NT2/D1 (cell line): ENCODE data around the gene THBD.

Experiments used
- DNase-seq: peaks from one replicate; pipeline ENCODE4 v3.0.0-alpha.2; 2011; ENCODE audit warnings: low read depth, low spot score
- H3K27me3 ChIP-seq: 2 replicates; pipeline ENCODE4 v1.6.0; 2011; ENCODE audit warnings: mild to moderate bottlenecking; ENCODE audit not compliant: insufficient read length, insufficient read depth
- H3K36me3 ChIP-seq: 2 replicates; pipeline ENCODE4 v1.6.1; 2011; ENCODE audit warnings: mild to moderate bottlenecking, low read length, mixed read lengths; ENCODE audit not compliant: insufficient read depth, insufficient read length
- H3K4me1 ChIP-seq: 2 replicates; pipeline ENCODE4 v1.5.1; 2011; ENCODE audit not compliant: insufficient read depth, insufficient read length
- H3K4me3 ChIP-seq: 2 replicates; pipeline ENCODE4 v1.5.1; 2011; ENCODE audit warnings: low read depth; ENCODE audit not compliant: insufficient read length
- H3K9ac ChIP-seq: 2 replicates; pipeline ENCODE4 v1.6.0; 2011; ENCODE audit warnings: low read depth; ENCODE audit not compliant: insufficient read length
- H3K9me3 ChIP-seq: 2 replicates; pipeline ENCODE4 v1.5.1; 2011; ENCODE audit warnings: mild to moderate bottlenecking, low read length; ENCODE audit not compliant: insufficient read depth
- SUZ12 ChIP-seq: IDR thresholded peaks from 2 replicates; pipeline ENCODE4 v1.6.1; 2011; ENCODE audit not compliant: insufficient read length, insufficient read depth; ENCODE audit errors: extremely low read depth
- YY1 ChIP-seq: IDR thresholded peaks from 2 replicates; pipeline ENCODE4 v1.6.1; 2011; ENCODE audit not compliant: insufficient read length, insufficient read depth
- ZNF274 ChIP-seq: IDR thresholded peaks from 2 replicates; pipeline ENCODE4 v1.6.1; 2011; ENCODE audit warnings: mild to moderate bottlenecking, low read depth, low read length

The THBD gene

DNA sequence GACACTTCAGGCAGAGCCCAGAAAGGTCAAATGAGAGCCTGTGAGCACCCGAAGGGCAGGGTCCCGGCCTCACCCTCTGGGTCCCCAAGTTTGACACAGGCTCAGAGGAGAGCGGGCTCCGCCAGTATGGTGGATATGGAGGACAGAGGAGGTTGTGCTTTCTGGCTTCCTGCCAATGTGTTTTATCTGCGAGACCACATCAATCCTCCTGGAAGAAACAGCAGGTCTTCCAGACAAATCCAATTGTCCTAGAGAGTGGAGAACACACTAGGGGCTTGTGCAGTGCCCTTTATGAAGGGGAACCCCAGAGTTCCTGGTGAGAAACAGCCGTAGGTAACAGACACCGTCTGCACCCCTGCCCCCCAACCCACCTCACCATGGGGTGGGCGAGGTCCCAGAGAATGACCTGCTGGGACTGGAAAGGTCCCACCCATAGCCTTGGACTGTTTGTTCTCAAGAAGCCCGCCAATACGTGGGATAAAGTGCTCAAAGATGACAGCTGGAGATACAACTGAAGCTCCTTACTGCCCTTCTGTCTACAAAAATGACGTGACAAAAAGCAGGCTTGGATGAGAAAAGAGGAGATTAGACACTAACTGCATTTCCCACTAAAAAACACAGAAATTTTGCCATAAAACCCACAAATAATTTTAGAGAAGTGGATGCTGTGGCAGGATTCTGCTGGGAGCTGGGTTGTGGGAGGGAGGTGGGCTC lies 38.3 kb downstream of the THBD start:
- no peaks in the 10 kb centered on the region for H3K4me1 ChIP-seq
- H3K4me3 ChIP-seq: no peak overlapping the region
- TF ChIP-seq YY1 (no peak), SUZ12 (no peak), ZNF274 (no peak)
- no peaks in the 10 kb centered on the region for H3K27me3 ChIP-seq
- no peaks in the 10 kb centered on the region; the same call in 1 of the 2 replicates for H3K9me3 ChIP-seq
- H3K36me3 ChIP-seq: no peaks in the 10 kb centered on the region
- no peak overlapping the region for H3K9ac ChIP-seq
- DNase-seq: no peak

DNA sequence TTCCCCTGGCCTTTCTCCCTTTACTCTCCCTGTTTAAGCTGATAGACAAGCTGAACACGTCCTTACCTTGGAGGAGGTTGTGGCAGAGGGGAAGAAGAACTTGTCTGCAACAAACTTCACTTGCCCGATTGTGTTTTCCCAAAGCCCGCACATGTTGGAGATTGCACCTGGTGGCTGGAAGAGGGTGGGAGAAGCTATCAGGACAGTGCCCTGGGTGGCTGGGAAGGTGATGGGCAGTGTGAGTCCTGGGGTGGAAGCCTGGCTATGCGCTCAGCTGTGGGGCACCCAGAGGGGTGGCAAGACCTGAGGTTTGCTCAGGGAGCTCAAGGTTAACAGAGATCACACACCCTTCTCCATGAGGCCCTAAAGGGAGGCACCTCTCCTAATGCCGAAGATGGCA lies 39.4 kb downstream of the THBD start:
- H3K4me3 ChIP-seq: no peak overlapping the region
- DNase-seq: no peak
- no peak overlapping the region for H3K9ac ChIP-seq
- H3K27me3 ChIP-seq: no peaks in the 10 kb centered on the region
- no peak for TF ChIP-seq SUZ12
- no peak for TF ChIP-seq ZNF274
- TF ChIP-seq YY1: no peak
- H3K36me3 ChIP-seq: no peaks in the 10 kb centered on the region
- no peaks in the 10 kb centered on the region for H3K4me1 ChIP-seq
- H3K9me3 ChIP-seq: no peaks in the 10 kb centered on the region; the same call in 1 of the 2 replicates

DNA sequence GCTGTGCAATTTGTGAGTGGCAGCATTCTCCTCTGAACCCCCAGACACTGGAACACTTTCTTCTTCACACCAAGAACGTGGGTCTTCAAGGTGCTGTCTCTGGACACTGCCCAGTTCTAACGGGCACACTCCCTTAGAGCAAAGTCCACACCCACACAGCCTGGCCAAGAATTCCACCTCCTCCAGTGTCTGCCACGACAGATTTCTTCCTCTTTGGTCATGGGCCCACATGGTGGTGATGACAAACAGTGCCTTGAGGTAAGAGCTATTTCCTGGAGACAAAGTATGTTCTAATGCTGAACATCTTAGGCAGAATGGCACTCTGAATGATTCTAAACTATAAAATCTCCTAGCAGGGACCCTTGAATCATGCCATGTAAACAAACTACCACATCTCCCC lies 39.8 kb downstream of the THBD start:
- Histone ChIP-seq H3K27me3 (no peaks in the 10 kb centered on the region), H3K4me1 (no peaks in the 10 kb centered on the region), H3K9me3 (no peaks in the 10 kb centered on the region), H3K4me3 (no peak overlapping the region), H3K9ac (no peak overlapping the region), H3K36me3 (no peaks in the 10 kb centered on the region)
- TF ChIP-seq YY1 (no peak), SUZ12 (no peak), ZNF274 (no peak)
- no peak for DNase-seq

GRCh38 chr20:23008667-23009066 lies 40.8 kb downstream of the THBD start:
- no peaks in the 10 kb centered on the region for H3K27me3 ChIP-seq
- no peaks in the 10 kb centered on the region for H3K9me3 ChIP-seq
- TF ChIP-seq ZNF274 (no peak), SUZ12 (no peak), YY1 (no peak)
- H3K9ac ChIP-seq: no peak overlapping the region
- H3K4me3 ChIP-seq: no peak overlapping the region
- no peak for DNase-seq
- H3K36me3 ChIP-seq: no peaks in the 10 kb centered on the region
- H3K4me1 ChIP-seq: no peaks in the 10 kb centered on the region

DNA sequence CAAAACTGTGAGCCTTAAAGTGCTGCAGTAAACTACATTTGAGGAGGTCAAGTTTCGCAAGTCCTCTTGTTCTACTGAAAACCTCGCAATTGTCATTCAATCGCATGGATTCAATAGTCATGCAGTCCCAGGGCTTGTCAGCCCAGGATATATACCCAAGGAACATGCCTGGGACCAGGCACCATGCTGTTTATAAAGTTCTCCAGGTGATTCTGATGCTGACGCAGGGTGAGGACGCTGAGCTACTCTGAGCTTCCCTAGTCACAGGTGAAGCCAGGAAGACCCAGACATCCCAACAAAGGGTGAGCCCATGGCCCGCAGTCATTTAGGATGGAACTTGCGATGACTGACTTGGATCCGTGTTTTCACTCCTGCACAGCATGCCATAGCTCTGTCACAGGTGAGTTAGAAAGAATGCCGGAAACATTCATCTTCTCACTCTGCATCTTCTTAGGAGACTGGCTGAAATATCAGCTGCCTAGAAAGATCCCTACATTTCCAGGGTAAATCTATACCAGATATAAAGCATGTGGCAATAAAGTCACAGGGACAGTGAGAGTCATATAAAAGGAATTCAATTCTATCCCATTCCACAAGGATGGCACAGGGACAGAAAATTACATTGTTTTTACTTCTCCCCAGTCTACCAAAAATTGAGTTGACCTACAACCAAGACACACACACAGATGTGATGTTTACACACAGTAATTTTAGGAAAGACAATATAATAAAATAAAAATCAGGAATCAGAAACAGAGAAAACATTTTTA lies 41.4 kb downstream of the THBD start:
- Histone ChIP-seq H3K9ac (no peak overlapping the region), H3K4me1 (no peaks in the 10 kb centered on the region), H3K4me3 (no peak overlapping the region), H3K36me3 (no peaks in the 10 kb centered on the region), H3K27me3 (no peaks in the 10 kb centered on the region), H3K9me3 (no peaks in the 10 kb centered on the region)
- DNase-seq: no peak
- TF ChIP-seq SUZ12: no peak
- TF ChIP-seq YY1: no peak
- TF ChIP-seq ZNF274: no peak

DNA sequence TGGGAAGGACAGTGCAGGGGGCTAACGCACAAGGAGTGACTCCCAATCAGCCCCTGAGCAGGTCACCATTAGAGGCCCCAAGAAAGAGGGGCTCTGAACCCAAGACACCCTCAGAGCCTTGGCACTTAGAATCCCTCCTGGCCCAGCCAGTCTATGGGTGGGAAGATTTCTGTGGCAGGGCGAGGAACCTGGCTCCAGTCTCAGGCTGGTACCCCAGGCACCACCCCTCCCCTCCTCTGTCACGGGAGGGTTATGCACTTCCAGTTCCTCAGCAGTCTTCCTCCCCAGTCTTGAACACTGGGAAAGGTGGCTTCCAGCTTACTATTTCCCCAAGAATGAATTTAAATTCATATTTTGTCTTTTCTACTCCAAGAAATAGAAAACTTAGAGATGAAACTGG lies 42.0 kb downstream of the THBD start:
- Histone ChIP-seq H3K4me3 (no peak overlapping the region), H3K9ac (no peak overlapping the region), H3K9me3 (no peaks in the 10 kb centered on the region), H3K36me3 (no peaks in the 10 kb centered on the region), H3K4me1 (no peaks in the 10 kb centered on the region), H3K27me3 (no peaks in the 10 kb centered on the region)
- no peak for TF ChIP-seq ZNF274
- no peak for TF ChIP-seq SUZ12
- no peak for TF ChIP-seq YY1
- DNase-seq: no peak

- Histone ChIP-seq H3K9ac (no peak overlapping the region), H3K4me3 (no peak overlapping the region), H3K36me3 (no peaks in the 10 kb centered on the region), H3K4me1 (no peaks in the 10 kb centered on the region), H3K27me3 (no peaks in the 10 kb centered on the region), H3K9me3 (no peaks in the 10 kb centered on the region)
- DNase-seq: no peak
- no peak for TF ChIP-seq SUZ12
- TF ChIP-seq YY1: no peak
- TF ChIP-seq ZNF274: no peak
Measured at GRCh38 chr20:23005776-23006175, 43.7 kb downstream of the THBD start.
